ENCODE results near the gene B3GALT5. TPM values are rescaled to one million over a fixed set of nuclear protein-coding genes. Genes with fewer than 3 reads are reported as not detected.

B3GALT5 gene
- total and polyA plus RNA-seq, 12 donors: 0.07 to 0.60 (median 0.25) TPM; not detected in 2

DNA sequence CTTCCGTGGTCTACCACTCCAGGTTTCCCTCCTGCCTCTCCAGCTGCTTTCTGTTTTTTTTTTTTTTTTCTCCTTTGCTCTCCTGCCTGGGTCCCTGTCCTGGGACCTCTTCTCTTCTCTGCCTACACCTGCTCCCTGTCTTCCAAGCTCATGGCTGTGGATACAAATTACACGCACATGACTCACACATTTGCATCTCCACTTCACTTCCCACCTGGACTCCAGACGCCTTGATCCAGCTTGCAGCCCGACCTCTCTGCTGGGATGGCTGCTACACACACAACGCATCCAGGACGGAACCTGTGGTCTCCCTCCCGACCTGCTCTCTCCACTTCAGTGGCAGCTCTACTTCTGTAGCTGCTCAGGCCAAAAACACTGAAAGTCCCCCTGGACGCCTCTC lies 44.4 kb upstream of the B3GALT5 start:
- no peak for DNase-seq
- no peak overlapping the region for H3K4me3 ChIP-seq
- H3K27me3 ChIP-seq: no peaks in the 10 kb centered on the region
- H3K27ac ChIP-seq: no peak overlapping the region
- H3K9me3 ChIP-seq (replicated peaks in 1 of 3): no peaks in the 10 kb centered on the region
- H3K4me1 ChIP-seq (replicated peaks in 1 of 2): peaks cover 0 to 11% of the 10 kb centered on the region in 2 donors
- WGBS, 4 donors: 62 to 81% (median 78%) methylated on average over 8 of the region's 8 CpGs
- intact Hi-C loops (cut with DNase I): no loop called here
- TF ChIP-seq, protein P1, sequence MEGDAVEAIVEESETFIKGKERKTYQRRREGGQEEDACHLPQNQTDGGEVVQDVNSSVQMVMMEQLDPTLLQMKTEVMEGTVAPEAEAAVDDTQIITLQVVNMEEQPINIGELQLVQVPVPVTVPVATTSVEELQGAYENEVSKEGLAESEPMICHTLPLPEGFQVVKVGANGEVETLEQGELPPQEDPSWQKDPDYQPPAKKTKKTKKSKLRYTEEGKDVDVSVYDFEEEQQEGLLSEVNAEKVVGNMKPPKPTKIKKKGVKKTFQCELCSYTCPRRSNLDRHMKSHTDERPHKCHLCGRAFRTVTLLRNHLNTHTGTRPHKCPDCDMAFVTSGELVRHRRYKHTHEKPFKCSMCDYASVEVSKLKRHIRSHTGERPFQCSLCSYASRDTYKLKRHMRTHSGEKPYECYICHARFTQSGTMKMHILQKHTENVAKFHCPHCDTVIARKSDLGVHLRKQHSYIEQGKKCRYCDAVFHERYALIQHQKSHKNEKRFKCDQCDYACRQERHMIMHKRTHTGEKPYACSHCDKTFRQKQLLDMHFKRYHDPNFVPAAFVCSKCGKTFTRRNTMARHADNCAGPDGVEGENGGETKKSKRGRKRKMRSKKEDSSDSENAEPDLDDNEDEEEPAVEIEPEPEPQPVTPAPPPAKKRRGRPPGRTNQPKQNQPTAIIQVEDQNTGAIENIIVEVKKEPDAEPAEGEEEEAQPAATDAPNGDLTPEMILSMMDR (IDR thresholded peaks at IDR 0.05): no peak
- TF ChIP-seq POLR2A (IDR thresholded peaks at IDR 0.05): no peak
- no peaks in the 10 kb centered on the region for H3K36me3 ChIP-seq (replicated peaks in 1 of 2)

DNA sequence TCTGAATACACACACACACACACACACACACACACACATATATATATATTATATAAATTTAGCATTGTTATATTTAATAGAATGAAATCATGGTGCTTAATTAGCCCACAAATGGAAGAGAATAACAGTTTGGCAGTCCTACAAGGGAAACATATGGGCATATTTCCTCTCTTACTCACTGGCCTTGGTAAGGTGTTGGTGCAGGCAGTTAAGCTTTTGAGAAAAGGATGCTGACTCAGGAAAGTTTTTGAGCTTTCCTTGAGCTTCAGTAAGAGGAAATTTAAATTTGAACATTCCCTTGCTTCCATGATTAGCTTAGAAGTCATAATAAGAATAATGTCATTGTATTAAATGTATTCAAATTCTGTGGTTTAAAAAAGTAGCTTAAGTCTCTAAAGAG lies 37.0 kb upstream of the B3GALT5 start:
- no peaks in the 10 kb centered on the region for H3K36me3 ChIP-seq (replicated peaks in 1 of 2)
- H3K27me3 ChIP-seq: peaks cover 4% of the 10 kb centered on the region
- intact Hi-C loops (cut with DNase I): no loop called here
- H3K4me3 ChIP-seq: no peak overlapping the region
- no peak overlapping the region for H3K27ac ChIP-seq
- TF ChIP-seq, protein P1 (IDR thresholded peaks at IDR 0.05): no peak
- TF ChIP-seq POLR2A (IDR thresholded peaks at IDR 0.05): no peak
- DNase-seq: no peak
- no peaks in the 10 kb centered on the region for H3K4me1 ChIP-seq (replicated peaks in 1 of 2)
- no peaks in the 10 kb centered on the region for H3K9me3 ChIP-seq (replicated peaks in 1 of 3)

DNA sequence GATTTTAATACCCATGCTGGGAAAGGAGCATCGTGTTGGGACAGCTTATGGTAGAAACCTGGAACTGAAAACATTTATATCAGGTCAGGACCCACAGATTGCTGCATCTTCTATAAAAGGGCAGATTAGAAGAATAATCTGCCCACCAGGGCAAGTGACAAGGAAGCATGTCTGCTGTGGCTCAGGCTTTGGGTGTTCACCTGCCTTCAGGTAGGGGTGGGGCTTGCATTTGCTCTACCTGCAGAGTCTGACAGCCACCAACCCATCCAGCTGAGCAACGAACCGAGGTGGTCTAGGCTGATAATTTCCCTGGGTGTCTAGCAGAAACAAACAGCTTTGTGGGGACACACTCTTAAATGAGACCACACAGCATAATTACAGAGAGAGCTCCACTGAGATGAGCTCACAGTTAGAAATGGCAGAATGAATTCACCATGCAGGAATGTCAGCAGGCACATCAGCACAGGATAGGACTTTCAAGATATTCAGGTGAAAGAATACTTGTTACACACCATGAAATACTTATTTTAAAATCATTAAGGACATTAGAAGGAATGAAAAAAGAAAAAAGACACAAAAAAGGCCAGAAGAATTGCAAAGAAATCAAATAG lies 36.1 kb upstream of the B3GALT5 start:
- DNase-seq: no peak
- Histone ChIP-seq H3K36me3 (replicated peaks in 1 of 2) (no peaks in the 10 kb centered on the region), H3K27me3 (peaks cover 4% of the 10 kb centered on the region), H3K27ac (no peak overlapping the region), H3K4me3 (no peak overlapping the region), H3K9me3 (replicated peaks in 1 of 3) (no peaks in the 10 kb centered on the region), H3K4me1 (replicated peaks in 1 of 2) (no peaks in the 10 kb centered on the region)
- TF ChIP-seq, protein P1 (IDR thresholded peaks at IDR 0.05): no peak
- no peak for TF ChIP-seq POLR2A (IDR thresholded peaks at IDR 0.05)
- 74 to 88% (median 81%) methylated on average over 3 of the region's 3 CpGs for WGBS, 4 donors
- intact Hi-C loops (cut with DNase I): no loop called here

DNA sequence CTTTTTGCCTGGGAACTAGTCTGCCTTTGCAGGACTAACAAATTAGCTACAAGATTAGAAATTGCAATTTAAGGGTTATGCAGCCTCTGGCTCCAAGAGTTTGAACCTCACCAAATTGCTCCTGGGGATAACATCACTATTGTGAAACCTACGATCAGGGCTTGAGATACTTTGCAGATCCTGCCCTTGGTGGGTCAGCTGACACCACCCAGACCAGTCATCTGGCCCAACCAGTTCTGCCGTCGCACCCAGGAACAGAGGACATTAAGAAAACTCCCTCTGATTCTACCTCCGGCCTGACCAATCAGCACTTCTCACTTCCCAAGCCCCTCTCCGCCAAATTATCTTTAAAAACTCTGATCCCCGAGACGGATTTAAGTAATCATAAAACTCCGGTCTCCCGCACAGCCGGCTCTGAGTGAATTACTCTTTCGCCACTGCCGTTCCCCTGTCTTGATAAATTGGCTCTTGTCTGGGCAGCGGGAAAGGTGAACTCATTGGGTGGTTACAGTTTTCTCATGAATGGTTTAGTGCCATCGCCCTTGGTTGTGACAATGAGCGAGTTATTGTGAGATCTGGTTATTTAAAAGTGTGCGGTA lies 32.9 kb upstream of the B3GALT5 start:
- H3K27ac ChIP-seq: no peak overlapping the region
- no peaks in the 10 kb centered on the region for H3K4me1 ChIP-seq (replicated peaks in 1 of 2)
- H3K36me3 ChIP-seq (replicated peaks in 1 of 2): no peaks in the 10 kb centered on the region
- H3K27me3 ChIP-seq: peaks cover 4% of the 10 kb centered on the region
- no peaks in the 10 kb centered on the region for H3K9me3 ChIP-seq (replicated peaks in 1 of 3)
- no peak for DNase-seq
- no peak overlapping the region for H3K4me3 ChIP-seq
- TF ChIP-seq, protein P1 (IDR thresholded peaks at IDR 0.05): no peak
- 89 to 94% (median 90%) methylated on average over 16 of the region's 16 CpGs for WGBS, 4 donors
- intact Hi-C loops (cut with DNase I): no loop called here

All from adrenal gland (tissue), 12 donors.